Measurements from ENCODE around the gene COL12A1.

COL12A1 gene

DNA sequence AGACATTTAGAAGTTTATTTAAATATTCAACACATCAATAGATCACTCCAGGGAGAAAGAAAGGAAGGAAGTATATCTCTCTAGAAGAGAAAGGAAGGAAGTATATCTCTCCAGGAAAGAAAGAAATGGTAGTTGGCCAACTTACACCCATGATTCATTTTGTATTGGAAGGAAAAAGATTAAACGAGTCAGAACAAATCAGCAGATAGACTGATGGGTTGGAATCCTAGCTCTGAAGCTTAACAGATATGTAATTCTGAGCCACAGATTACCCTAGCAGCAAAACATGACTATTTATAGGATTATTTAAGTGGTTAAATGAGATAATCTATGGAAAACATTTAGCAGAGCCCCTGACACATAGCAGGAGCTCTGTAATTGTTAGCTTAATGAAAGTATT is 27.1 kb downstream of the COL12A1 start:
- Histone ChIP-seq H3K27me3 (ENCODE audit: insufficient read depth, poor library complexity, severe bottlenecking) (no peaks in the 10 kb centered on the region), H3K27ac (replicated peaks) (no peak overlapping the region), H3K4me3 (replicated peaks; ENCODE audit: insufficient read depth, low read length) (no peak overlapping the region)
- DNase-seq (ENCODE audit: low read depth in 1 of 2, low spot score in 1 of 2), result no peak
- no peak for TF ChIP-seq GABPA (IDR thresholded peaks at IDR 0.05; ENCODE audit: low read depth)
- no peak for TF ChIP-seq SPI1 (IDR thresholded peaks at IDR 0.05; ENCODE audit: borderline replicate concordance, low read depth)
- TF ChIP-seq POLR2AphosphoS5 (IDR thresholded peaks at IDR 0.05; ENCODE audit: low read depth), result no peak
- TF ChIP-seq, protein P1, sequence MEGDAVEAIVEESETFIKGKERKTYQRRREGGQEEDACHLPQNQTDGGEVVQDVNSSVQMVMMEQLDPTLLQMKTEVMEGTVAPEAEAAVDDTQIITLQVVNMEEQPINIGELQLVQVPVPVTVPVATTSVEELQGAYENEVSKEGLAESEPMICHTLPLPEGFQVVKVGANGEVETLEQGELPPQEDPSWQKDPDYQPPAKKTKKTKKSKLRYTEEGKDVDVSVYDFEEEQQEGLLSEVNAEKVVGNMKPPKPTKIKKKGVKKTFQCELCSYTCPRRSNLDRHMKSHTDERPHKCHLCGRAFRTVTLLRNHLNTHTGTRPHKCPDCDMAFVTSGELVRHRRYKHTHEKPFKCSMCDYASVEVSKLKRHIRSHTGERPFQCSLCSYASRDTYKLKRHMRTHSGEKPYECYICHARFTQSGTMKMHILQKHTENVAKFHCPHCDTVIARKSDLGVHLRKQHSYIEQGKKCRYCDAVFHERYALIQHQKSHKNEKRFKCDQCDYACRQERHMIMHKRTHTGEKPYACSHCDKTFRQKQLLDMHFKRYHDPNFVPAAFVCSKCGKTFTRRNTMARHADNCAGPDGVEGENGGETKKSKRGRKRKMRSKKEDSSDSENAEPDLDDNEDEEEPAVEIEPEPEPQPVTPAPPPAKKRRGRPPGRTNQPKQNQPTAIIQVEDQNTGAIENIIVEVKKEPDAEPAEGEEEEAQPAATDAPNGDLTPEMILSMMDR (IDR thresholded peaks at IDR 0.05; ENCODE audit: insufficient read depth, low read length), result no peak
- TF ChIP-seq, protein P2, sequence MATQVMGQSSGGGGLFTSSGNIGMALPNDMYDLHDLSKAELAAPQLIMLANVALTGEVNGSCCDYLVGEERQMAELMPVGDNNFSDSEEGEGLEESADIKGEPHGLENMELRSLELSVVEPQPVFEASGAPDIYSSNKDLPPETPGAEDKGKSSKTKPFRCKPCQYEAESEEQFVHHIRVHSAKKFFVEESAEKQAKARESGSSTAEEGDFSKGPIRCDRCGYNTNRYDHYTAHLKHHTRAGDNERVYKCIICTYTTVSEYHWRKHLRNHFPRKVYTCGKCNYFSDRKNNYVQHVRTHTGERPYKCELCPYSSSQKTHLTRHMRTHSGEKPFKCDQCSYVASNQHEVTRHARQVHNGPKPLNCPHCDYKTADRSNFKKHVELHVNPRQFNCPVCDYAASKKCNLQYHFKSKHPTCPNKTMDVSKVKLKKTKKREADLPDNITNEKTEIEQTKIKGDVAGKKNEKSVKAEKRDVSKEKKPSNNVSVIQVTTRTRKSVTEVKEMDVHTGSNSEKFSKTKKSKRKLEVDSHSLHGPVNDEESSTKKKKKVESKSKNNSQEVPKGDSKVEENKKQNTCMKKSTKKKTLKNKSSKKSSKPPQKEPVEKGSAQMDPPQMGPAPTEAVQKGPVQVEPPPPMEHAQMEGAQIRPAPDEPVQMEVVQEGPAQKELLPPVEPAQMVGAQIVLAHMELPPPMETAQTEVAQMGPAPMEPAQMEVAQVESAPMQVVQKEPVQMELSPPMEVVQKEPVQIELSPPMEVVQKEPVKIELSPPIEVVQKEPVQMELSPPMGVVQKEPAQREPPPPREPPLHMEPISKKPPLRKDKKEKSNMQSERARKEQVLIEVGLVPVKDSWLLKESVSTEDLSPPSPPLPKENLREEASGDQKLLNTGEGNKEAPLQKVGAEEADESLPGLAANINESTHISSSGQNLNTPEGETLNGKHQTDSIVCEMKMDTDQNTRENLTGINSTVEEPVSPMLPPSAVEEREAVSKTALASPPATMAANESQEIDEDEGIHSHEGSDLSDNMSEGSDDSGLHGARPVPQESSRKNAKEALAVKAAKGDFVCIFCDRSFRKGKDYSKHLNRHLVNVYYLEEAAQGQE (IDR thresholded peaks at IDR 0.05; ENCODE audit: insufficient replicate concordance, low read depth), result no peak

DNA sequence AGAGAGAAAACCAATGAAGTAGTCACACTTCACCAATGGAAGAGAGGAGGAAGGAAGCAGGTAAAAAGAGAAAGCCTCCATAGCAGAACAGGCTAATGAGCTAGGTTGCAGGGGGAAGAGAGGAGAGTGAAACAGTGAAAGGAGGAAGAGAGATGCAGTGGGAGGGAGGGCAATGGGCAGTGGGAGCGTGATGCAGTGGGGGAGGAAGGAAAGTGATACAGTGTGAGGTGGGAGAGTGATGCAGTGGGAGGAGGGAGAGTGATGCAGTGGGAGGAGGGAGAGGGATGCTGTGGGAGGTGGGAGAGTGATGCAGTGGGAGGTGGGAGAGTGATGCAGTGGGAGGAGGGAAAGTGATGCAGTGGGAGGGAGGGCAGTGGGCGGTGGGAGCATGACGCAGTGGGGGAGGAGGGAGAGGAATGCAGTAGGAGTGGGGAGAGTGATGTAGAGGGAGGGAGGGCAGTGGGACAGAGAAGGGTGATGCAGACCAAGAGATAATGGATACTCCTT is 29.7 kb downstream of the COL12A1 start:
- H3K27ac ChIP-seq (replicated peaks), result no peak overlapping the region
- no peak for DNase-seq (ENCODE audit: low read depth in 1 of 2, low spot score in 1 of 2)
- no peak overlapping the region for H3K4me3 ChIP-seq (replicated peaks; ENCODE audit: insufficient read depth, low read length)
- TF ChIP-seq, protein P1 (IDR thresholded peaks at IDR 0.05; ENCODE audit: insufficient read depth, low read length), result no peak
- TF ChIP-seq GABPA (IDR thresholded peaks at IDR 0.05; ENCODE audit: low read depth) (no peak), POLR2AphosphoS5 (IDR thresholded peaks at IDR 0.05; ENCODE audit: low read depth) (no peak), SPI1 (IDR thresholded peaks at IDR 0.05; ENCODE audit: borderline replicate concordance, low read depth) (no peak)
- TF ChIP-seq, protein P2 (IDR thresholded peaks at IDR 0.05; ENCODE audit: insufficient replicate concordance, low read depth), result no peak
- no peaks in the 10 kb centered on the region for H3K27me3 ChIP-seq (ENCODE audit: insufficient read depth, poor library complexity, severe bottlenecking)

DNA sequence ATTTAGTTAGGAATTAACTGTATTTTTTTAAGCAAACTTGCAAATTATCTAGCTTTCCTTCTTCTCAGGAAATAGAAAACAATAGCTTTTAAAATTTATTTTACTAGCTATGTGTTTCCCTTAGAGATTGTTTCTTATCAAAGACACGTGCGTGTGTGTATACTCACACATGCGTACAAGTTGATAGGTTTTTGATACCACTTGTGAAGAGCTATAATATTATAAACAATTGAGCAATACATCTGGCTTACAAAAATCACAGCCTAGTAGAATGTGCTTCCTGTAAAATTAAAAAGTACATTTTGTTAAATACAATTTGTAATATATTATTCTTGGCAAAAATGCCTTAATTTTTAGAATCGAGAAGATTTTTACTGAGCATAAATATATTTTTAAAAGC is 33.9 kb downstream of the COL12A1 start:
- TF ChIP-seq POLR2AphosphoS5 (IDR thresholded peaks at IDR 0.05; ENCODE audit: low read depth) (no peak), GABPA (IDR thresholded peaks at IDR 0.05; ENCODE audit: low read depth) (no peak), SPI1 (IDR thresholded peaks at IDR 0.05; ENCODE audit: borderline replicate concordance, low read depth) (no peak)
- TF ChIP-seq, protein P1 (IDR thresholded peaks at IDR 0.05; ENCODE audit: insufficient read depth, low read length), result no peak
- TF ChIP-seq, protein P2 (IDR thresholded peaks at IDR 0.05; ENCODE audit: insufficient replicate concordance, low read depth), result no peak
- Histone ChIP-seq H3K27me3 (ENCODE audit: insufficient read depth, poor library complexity, severe bottlenecking) (no peaks in the 10 kb centered on the region), H3K4me3 (replicated peaks; ENCODE audit: insufficient read depth, low read length) (no peak overlapping the region), H3K27ac (replicated peaks) (no peak overlapping the region)
- DNase-seq (ENCODE audit: low read depth in 1 of 2, low spot score in 1 of 2), result no peak

All from HL-60 (cell line).